Left lung (tissue), 10 donors: Measurements from ENCODE around the gene RPTOR. TPM values are rescaled to one million over a fixed set of nuclear protein-coding genes. Genes with fewer than 3 reads are reported as not detected.
A peak's percentile ranks its signal among the peaks of the same experiment; 100 is the strongest.

ENCODE experiments used
- ATAC-seq: fragments of 200-7000 bp; cut with Tn5 transposase; one replicate; pipeline ENCODE4 v1.9.1; 2020; ENCODE audit warnings: moderate library complexity
- DNase-seq, 4 donors: peaks; one replicate each; pipeline ENCODE4 v3.0.0-alpha.2; 2013 to 2020
- H3K27ac ChIP-seq, 2 donors: fragments of 200-600 bp; sonication (generic) in 1 of 2; one replicate each; pipeline versions ENCODE4 v1.5.0 to v1.8.0; 2020 to 2021
- H3K27me3 ChIP-seq, 2 donors: fragments of 200-600 bp; sonication (generic) in 1 of 2; one replicate each; pipeline versions ENCODE4 v1.5.0 to v1.8.0; 2020 to 2021
- H3K36me3 ChIP-seq, 2 donors: fragments of 200-600 bp; sonication (generic) in 1 of 2; one replicate each; pipeline versions ENCODE4 v1.5.0 to v1.8.0; 2020 to 2021
- H3K4me1 ChIP-seq, 2 donors: fragments of 200-600 bp; one replicate each; pipeline ENCODE4 v1.8.0; 2021
- H3K4me3 ChIP-seq, 2 donors: fragments of 200-600 bp; sonication (generic) in 1 of 2; one replicate each; pipeline versions ENCODE4 v1.5.0 to v1.8.0; 2020 to 2021; ENCODE audit warnings: mild to moderate bottlenecking in 1 of 2
- H3K9me3 ChIP-seq, 2 donors: fragments of 200-600 bp; sonication (generic) in 1 of 2; one replicate each; pipeline versions ENCODE4 v1.5.0 to v1.8.0; 2020 to 2021
- CTCF ChIP-seq, 2 donors: fragments of 200-600 bp; sonication (generic) in 1 of 2; IDR thresholded peaks; one replicate each; pipeline versions ENCODE4 v1.5.0 to v1.8.0; 2021; ENCODE audit warnings: antibody characterized with exemption in 2 of 2
- intact Hi-C, 2 donors: fragments of 100-400 bp; cut with DNase I; formaldehyde crosslinking; loops; one replicate each; pipeline versions ENCODE4 v1.11.2 to v1.14.2; 2022
- polyA plus RNA-seq, 6 donors: library from polyadenylated mRNA; unstranded; fragments of 120-200 nt; gene quantifications; one replicate each; pipeline ENCODE4 v1.2.1, GENCODE V29; 2013; ENCODE audit not compliant: insufficient read length in 6 of 6
- total RNA-seq, 2 donors: library from RNA; stranded (reverse); fragmentation: NEBNext Ultra II Directional; extraction: Animal tissue kit (Norgen Biotek cat#: 25700); gene quantifications; one replicate each; pipeline ENCODE4 v1.2.1, GENCODE V29; 2021
- donor health status: DM: no; HTN: yes; CAD: no.
- donor health status: DM: no; HTN: no; CAD: no.

The RPTOR gene
- total and polyA plus RNA-seq, 8 donors = 14.2 to 39.2 (median 20.7) TPM

GRCh38 chr17:80997424-80998117 lies 452.9 kb downstream of the RPTOR start:
- DNase-seq = peak in 1 of 4 donors; percentile 72
- peaks cover 12 to 32% of the 10 kb centered on the region in 2 donors for H3K4me1 ChIP-seq
- intact Hi-C loops = no loop called here
- no peak for TF ChIP-seq CTCF (IDR thresholded peaks at IDR 0.05)
- no peak for ATAC-seq
- peaks cover under 1 to 11% of the 10 kb centered on the region in 2 donors for H3K27me3 ChIP-seq
- no peak overlapping the region for H3K27ac ChIP-seq
- H3K9me3 ChIP-seq = no peaks in the 10 kb centered on the region
- peaks cover 3 to 59% of the 10 kb centered on the region in 2 donors for H3K36me3 ChIP-seq
- no peak overlapping the region for H3K4me3 ChIP-seq

GRCh38 chr17:80998118-80998747 lies 453.6 kb downstream of the RPTOR start:
- Histone ChIP-seq H3K4me1 (peaks cover 5 to 27% of the 10 kb centered on the region in 2 donors), H3K27me3 (peaks cover 7 to 18% of the 10 kb centered on the region in 2 donors), H3K4me3 (no peak overlapping the region), H3K9me3 (no peaks in the 10 kb centered on the region), H3K27ac (no peak overlapping the region), H3K36me3 (peaks cover 3 to 59% of the 10 kb centered on the region in 2 donors)
- intact Hi-C loops = no loop called here
- no peak for TF ChIP-seq CTCF (IDR thresholded peaks at IDR 0.05)
- ATAC-seq (no peak), DNase-seq (peak in 1 of 4 donors; percentile 68)

- Histone ChIP-seq H3K4me3 (no peak overlapping the region), H3K27ac (no peak overlapping the region), H3K27me3 (peaks cover 14 to 25% of the 10 kb centered on the region in 2 donors), H3K4me1 (peaks cover 4 to 24% of the 10 kb centered on the region in 2 donors), H3K36me3 (peaks cover 3 to 59% of the 10 kb centered on the region in 2 donors), H3K9me3 (no peaks in the 10 kb centered on the region)
- intact Hi-C loops = no loop called here
- TF ChIP-seq CTCF (IDR thresholded peaks at IDR 0.05) = no peak
- peak in 1 of 4 donors; percentile 78 for DNase-seq
- no peak for ATAC-seq
These were observed 454.3 kb downstream of the RPTOR start for GRCh38 chr17:80998748-80999535.

- Histone ChIP-seq H3K4me1 (peaks cover 4 to 26% of the 10 kb centered on the region in 2 donors), H3K4me3 (no peak overlapping the region), H3K9me3 (no peaks in the 10 kb centered on the region), H3K27me3 (peaks cover 22 to 33% of the 10 kb centered on the region in 2 donors), H3K27ac (no peak overlapping the region), H3K36me3 (peaks cover 3 to 59% of the 10 kb centered on the region in 2 donors)
- DNase-seq (peak in 1 of 4 donors; percentile 74), ATAC-seq (no peak)
- intact Hi-C loops = no loop called here
- TF ChIP-seq CTCF (IDR thresholded peaks at IDR 0.05) = no peak
These were observed 455.1 kb downstream of the RPTOR start for GRCh38 chr17:80999536-81000333.
